GM21825 (cell line): ENCODE results near the gene EIF3K.
"Not testable (repeated sequence)": the region's sequence is repeated elsewhere in the genome, so short reads cannot be mapped to it uniquely, and the experiment has no call there.

Experiments used
- ATAC-seq: cut with Tn5 transposase; IDR thresholded peaks from one replicate; pipeline ENCODE4 v1.9.1; 2021; ENCODE audit warnings: mild to moderate bottlenecking, moderate library complexity; ENCODE audit not compliant: unreplicated experiment

The EIF3K gene

GRCh38 chr19:38617764-38618589, 1.0 kb upstream of the EIF3K start, which contains the start of gene MAP4K1:
Gene MAP4K1, minus strand, starts transcription at chr19:38617953. Its CDS starts 58 bp downstream, at chr19:38617895.
- peak; percentile 50 for ATAC-seq

GRCh38 chr19:38619361-38620174, 580 bp downstream of the EIF3K start:
- ATAC-seq, result no peak

- ATAC-seq, result no peak
Observed at GRCh38 chr19:38624822-38625221, 5.8 kb downstream of the EIF3K start.

- no peak for ATAC-seq
Observed at GRCh38 chr19:38626401-38626800, 7.4 kb downstream of the EIF3K start.

- no peak for ATAC-seq
Observed at GRCh38 chr19:38629568-38629967, 10.6 kb downstream of the EIF3K start.

GRCh38 chr19:38631301-38631700, 12.3 kb downstream of the EIF3K start:
- not testable (repeated sequence) for ATAC-seq

GRCh38 chr19:38631811-38632475, 13.0 kb downstream of the EIF3K start:
- not testable (repeated sequence) for ATAC-seq

GRCh38 chr19:38632476-38633213, 13.7 kb downstream of the EIF3K start:
- no peak for ATAC-seq

GRCh38 chr19:38634757-38635482, 15.9 kb downstream of the EIF3K start:
- no peak for ATAC-seq

GRCh38 chr19:38635483-38636399, 16.8 kb downstream of the EIF3K start:
- ATAC-seq, result no peak

GRCh38 chr19:38638461-38638860, 19.5 kb downstream of the EIF3K start:
- no peak for ATAC-seq

- no peak for ATAC-seq
Observed at GRCh38 chr19:38639679-38640078, 20.7 kb downstream of the EIF3K start.

GRCh38 chr19:38640368-38640767, 21.4 kb downstream of the EIF3K start:
- ATAC-seq, result no peak

GRCh38 chr19:38642176-38642575, 23.2 kb downstream of the EIF3K start:
- ATAC-seq, result no peak

GRCh38 chr19:38644719-38645118, 25.7 kb downstream of the EIF3K start:
- ATAC-seq, result no peak

GRCh38 chr19:38647368-38647965, 28.5 kb downstream of the EIF3K start, which contains the start of gene ACTN4:
Gene ACTN4, plus strand, starts transcription at chr19:38647649. Its CDS starts 97 bp downstream, at chr19:38647746.
- peak; percentile 82 for ATAC-seq

GRCh38 chr19:38647966-38648768, 29.2 kb downstream of the EIF3K start:
- ATAC-seq, result no peak
